HepG2 (cell line): ENCODE data around the gene NBL1. TPM values are rescaled to one million over a fixed set of nuclear protein-coding genes. Genes with fewer than 3 reads are reported as not detected.

ENCODE experiments used
- BHLHE40 ChIP-seq: IDR thresholded peaks from 2 replicates; pipeline ENCODE4 v1.6.1; 2011; ENCODE audit warnings: low read length, improper control_type of control experiment
- CAMTA2 ChIP-seq: sonication (generic); formaldehyde crosslinking; IDR thresholded peaks from 2 replicates; pipeline ENCODE4 v1.4.0; 2020; ENCODE audit warnings: mild to moderate bottlenecking, missing genetic modification reagents, borderline replicate concordance
- CCDC6 ChIP-seq: sonication (generic); formaldehyde crosslinking; IDR thresholded peaks from 2 replicates; pipeline ENCODE4 v1.8.1; 2022; ENCODE audit warnings: mild to moderate bottlenecking, missing genetic modification reagents, moderate library complexity
- CERS6 ChIP-seq: sonication (generic); formaldehyde crosslinking; IDR thresholded peaks from 2 replicates; pipeline ENCODE4 v1.5.0; 2020; ENCODE audit warnings: missing genetic modification reagents
- DR1 ChIP-seq: sonication (generic); formaldehyde crosslinking; IDR thresholded peaks from 2 replicates; pipeline ENCODE4 v1.8.0; 2021; ENCODE audit warnings: mild to moderate bottlenecking, missing genetic modification reagents, inconsistent platforms
- FOXA3 ChIP-seq: IDR thresholded peaks from 2 replicates; pipeline ENCODE4 v1.6.1; 2016; ENCODE audit warnings: missing genetic modification reagents, missing compliant biosample characterization
- HMG20A ChIP-seq: IDR thresholded peaks from 2 replicates; pipeline ENCODE4 v1.6.1; 2016; ENCODE audit warnings: borderline replicate concordance
- HOXA3 ChIP-seq: sonication (generic); formaldehyde crosslinking; IDR thresholded peaks from 2 replicates; pipeline ENCODE4 v1.5.0; 2020; ENCODE audit warnings: missing genetic modification reagents
- MIER3 ChIP-seq: IDR thresholded peaks from 2 replicates; pipeline ENCODE4 v1.6.1; 2016; ENCODE audit warnings: missing compliant biosample characterization, borderline replicate concordance
- POLR2A ChIP-seq, 2 experiments: IDR thresholded peaks; 2 replicates each; pipeline ENCODE4 v1.6.1; 2011; ENCODE audit warnings: low read depth in 2 of 2, low read length in 2 of 2, mild to moderate bottlenecking in 1 of 2, moderate library complexity in 1 of 2; ENCODE audit not compliant: insufficient read depth in 1 of 2
- SALL1 ChIP-seq: sonication (generic); formaldehyde crosslinking; IDR thresholded peaks from 2 replicates; pipeline ENCODE4 v1.8.0; 2022; ENCODE audit warnings: mild to moderate bottlenecking, missing genetic modification reagents
- SSRP1 ChIP-seq: IDR thresholded peaks from 2 replicates; pipeline ENCODE4 v1.6.1; 2016; ENCODE audit warnings: control low read depth
- TAF1 ChIP-seq: sonication (generic); formaldehyde crosslinking; IDR thresholded peaks from 2 replicates; pipeline ENCODE4 v1.4.0; 2020; ENCODE audit warnings: missing genetic modification reagents
- XRCC5 ChIP-seq: fragments of 200-400 bp; formaldehyde crosslinking; optimal IDR thresholded peaks from 2 replicates; pipeline ENCODE3; 2017; ENCODE audit warnings: mild to moderate bottlenecking, low read length
- ZBTB21 ChIP-seq: sonication (generic); formaldehyde crosslinking; IDR thresholded peaks from 2 replicates; pipeline ENCODE4 v1.4.0; 2020; ENCODE audit warnings: missing genetic modification reagents
- ZBTB3 ChIP-seq: sonication (generic); formaldehyde crosslinking; IDR thresholded peaks from 2 replicates; pipeline ENCODE4 v1.4.0; 2020; ENCODE audit warnings: low read depth, mild to moderate bottlenecking, moderate library complexity, missing genetic modification reagents, borderline replicate concordance
- ZFP62 ChIP-seq: sonication (generic); formaldehyde crosslinking; IDR thresholded peaks from 2 replicates; pipeline ENCODE4 v1.4.0; 2020; ENCODE audit warnings: missing genetic modification reagents
- ZNF264 ChIP-seq: sonication (generic); formaldehyde crosslinking; IDR thresholded peaks from 2 replicates; pipeline ENCODE4 v1.4.0; 2020; ENCODE audit warnings: missing genetic modification reagents
- ZNF3 ChIP-seq: IDR thresholded peaks from 2 replicates; pipeline ENCODE4 v1.7.0; 2017; ENCODE audit warnings: inconsistent platforms
- ZNF547 ChIP-seq: sonication (generic); formaldehyde crosslinking; IDR thresholded peaks from 2 replicates; pipeline ENCODE4 v1.5.1; 2020; ENCODE audit warnings: mild to moderate bottlenecking, missing genetic modification reagents
- ZNF687 ChIP-seq: sonication (generic); formaldehyde crosslinking; IDR thresholded peaks from 2 replicates; pipeline ENCODE4 v1.5.1; 2020; ENCODE audit warnings: mild to moderate bottlenecking, missing genetic modification reagents, moderate library complexity
- ZNF713 ChIP-seq: sonication (generic); formaldehyde crosslinking; IDR thresholded peaks from 2 replicates; pipeline ENCODE4 v1.4.0; 2020; ENCODE audit warnings: mild to moderate bottlenecking, missing genetic modification reagents
- ZNF75D ChIP-seq: sonication (generic); formaldehyde crosslinking; IDR thresholded peaks from 2 replicates; pipeline ENCODE4 v1.8.1; 2023; ENCODE audit warnings: missing genetic modification reagents, mild to moderate bottlenecking, borderline replicate concordance
- ZNF772 ChIP-seq: sonication (generic); formaldehyde crosslinking; IDR thresholded peaks from 2 replicates; pipeline ENCODE4 v1.5.0; 2020; ENCODE audit warnings: mild to moderate bottlenecking, missing genetic modification reagents
- ZNF891 ChIP-seq: sonication (generic); formaldehyde crosslinking; IDR thresholded peaks from 2 replicates; pipeline ENCODE4 v1.5.0; 2020; ENCODE audit warnings: mild to moderate bottlenecking, missing genetic modification reagents
- polyA plus RNA-seq, 8 experiments: library from polyadenylated mRNA; depleted of rRNA in 3 of 8; stranded (reverse) in 7 of 8; unstranded in 1 of 8; fragments of >200 nt; fragmentation: Illumina TruSeq in 4 of 8; extraction: Trizol in 4 of 8; gene quantifications; 2 replicates each; pipeline versions ENCODE4 v1.2.1 to v1.2.3, GENCODE V29; 2011 to 2016; ENCODE audit warnings: low read depth in 4 of 8, missing spikeins in 1 of 8, mixed read lengths in 1 of 8; ENCODE audit not compliant: insufficient read depth in 1 of 8
- total RNA-seq, 5 experiments: library from RNA; depleted of rRNA; stranded (reverse); fragments of >200 nt; fragmentation: Illumina TruSeq; extraction: Trizol; gene quantifications; 2 replicates each; pipeline ENCODE4 v1.2.3, GENCODE V29; 2016; ENCODE audit warnings: low read depth in 1 of 5
- TF ChIP-seq, protein P1 (sequence below), 2 experiments: fragments of 450-650 bp in 1 of 2; sonication (generic) in 1 of 2; formaldehyde crosslinking; IDR thresholded peaks; 2 replicates each; pipeline versions ENCODE4 v1.5.0 to v1.8.0; 2020 to 2022; ENCODE audit warnings: mild to moderate bottlenecking in 1 of 2, missing genetic modification reagents in 1 of 2
- TF ChIP-seq, protein P2 (sequence below): IDR thresholded peaks from 2 replicates; pipeline ENCODE4 v1.6.1; 2016; ENCODE audit warnings: missing compliant biosample characterization, missing genetic modification reagents, borderline replicate concordance

NBL1 gene
- total and polyA plus RNA-seq, 2 of the 13 experiments (the other 11 are each of a cell fraction or from before 2014, with no cell fraction given), result 2.7 to 13.8 TPM

GRCh38 chr1:19651141-19651737 is 7.1 kb downstream of the NBL1 start (continued):
- TF ChIP-seq ZBTB3 (CRISPR knock-in tag), result no peak
- TF ChIP-seq ZNF713 (CRISPR knock-in tag), result no peak
- TF ChIP-seq ZNF264 (CRISPR knock-in tag), result no peak
- no peak for TF ChIP-seq HOXA3 (CRISPR knock-in tag)
- TF ChIP-seq XRCC5, result peak; percentile 28
- TF ChIP-seq ZBTB21 (CRISPR knock-in tag), result no peak
- no peak for TF ChIP-seq ZNF3 (CRISPR knock-in tag)
- no peak for TF ChIP-seq CERS6 (CRISPR knock-in tag)
- no peak for TF ChIP-seq HMG20A
- TF ChIP-seq SSRP1 (CRISPR knock-in tag), result no peak
- TF ChIP-seq DR1 (CRISPR knock-in tag), result no peak
- TF ChIP-seq CAMTA2 (CRISPR knock-in tag), result no peak
- peak; percentile 72 for TF ChIP-seq ZNF687 (CRISPR knock-in tag)
- no peak for TF ChIP-seq POLR2A (IDR thresholded peaks at IDR 0.05; ENCODE audit: insufficient read depth in 1 of 2, low read depth in 2 of 2, low read length in 2 of 2)
- TF ChIP-seq, protein P1, sequence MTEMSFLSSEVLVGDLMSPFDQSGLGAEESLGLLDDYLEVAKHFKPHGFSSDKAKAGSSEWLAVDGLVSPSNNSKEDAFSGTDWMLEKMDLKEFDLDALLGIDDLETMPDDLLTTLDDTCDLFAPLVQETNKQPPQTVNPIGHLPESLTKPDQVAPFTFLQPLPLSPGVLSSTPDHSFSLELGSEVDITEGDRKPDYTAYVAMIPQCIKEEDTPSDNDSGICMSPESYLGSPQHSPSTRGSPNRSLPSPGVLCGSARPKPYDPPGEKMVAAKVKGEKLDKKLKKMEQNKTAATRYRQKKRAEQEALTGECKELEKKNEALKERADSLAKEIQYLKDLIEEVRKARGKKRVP (CRISPR knock-in tag; IDR thresholded peaks at IDR 0.05), result no peak
- TF ChIP-seq ZNF547, result no peak
- TF ChIP-seq CCDC6 (CRISPR knock-in tag), result no peak
- TF ChIP-seq ZNF772 (CRISPR knock-in tag), result no peak
- peak; percentile 65 for TF ChIP-seq SALL1 (CRISPR knock-in tag)
- no peak for TF ChIP-seq TAF1 (CRISPR knock-in tag)
- no peak for TF ChIP-seq BHLHE40
- TF ChIP-seq, protein P2, sequence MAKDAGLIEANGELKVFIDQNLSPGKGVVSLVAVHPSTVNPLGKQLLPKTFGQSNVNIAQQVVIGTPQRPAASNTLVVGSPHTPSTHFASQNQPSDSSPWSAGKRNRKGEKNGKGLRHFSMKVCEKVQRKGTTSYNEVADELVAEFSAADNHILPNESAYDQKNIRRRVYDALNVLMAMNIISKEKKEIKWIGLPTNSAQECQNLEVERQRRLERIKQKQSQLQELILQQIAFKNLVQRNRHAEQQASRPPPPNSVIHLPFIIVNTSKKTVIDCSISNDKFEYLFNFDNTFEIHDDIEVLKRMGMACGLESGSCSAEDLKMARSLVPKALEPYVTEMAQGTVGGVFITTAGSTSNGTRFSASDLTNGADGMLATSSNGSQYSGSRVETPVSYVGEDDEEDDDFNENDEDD (CRISPR knock-in tag), result 0 out of 2 replicates have a peak, but pooled peaks have one; percentile 20
- TF ChIP-seq ZNF75D (CRISPR knock-in tag), result no peak
- no peak for TF ChIP-seq FOXA3 (CRISPR knock-in tag)
- no peak for TF ChIP-seq MIER3
- TF ChIP-seq ZNF891 (CRISPR knock-in tag), result no peak
- no peak for TF ChIP-seq ZFP62 (CRISPR knock-in tag)
